Tibial artery (tissue), 4 donors: ENCODE measurements around the gene DGKB.
A peak's percentile ranks its signal among the peaks of the same experiment; 100 is the strongest.

Experiments used
- DNase-seq, 2 donors: peaks; one replicate each; pipeline ENCODE4 v3.0.0-alpha.2; 2019
- H3K27ac ChIP-seq, 2 donors: fragments of 200-600 bp; sonication (generic) in 1 of 2; 1 replicate in 1 of 2; 2 replicates in 1 of 2; pipeline ENCODE4 v1.5.1; 2018 to 2019; ENCODE audit warnings: mild to moderate bottlenecking in 1 of 2
- H3K27me3 ChIP-seq, 2 donors: fragments of 200-600 bp; sonication (generic) in 1 of 2; one replicate each; pipeline versions ENCODE4 v1.5.1 to v1.6.0; 2016 to 2019
- H3K36me3 ChIP-seq, 3 donors: fragments of 200-600 bp; sonication (generic) in 2 of 3; one replicate each; pipeline ENCODE4 v1.5.1; 2016 to 2019; ENCODE audit warnings: mild to moderate bottlenecking in 2 of 3
- H3K4me1 ChIP-seq, 4 donors: fragments of 200-600 bp; sonication (generic) in 2 of 4; 1 replicate in 3 of 4; 2 replicates in 1 of 4; pipeline ENCODE4 v1.5.1; 2016 to 2019
- H3K4me3 ChIP-seq, 2 donors: fragments of 200-600 bp; sonication (generic) in 1 of 2; 1 replicate in 1 of 2; 2 replicates in 1 of 2; pipeline ENCODE4 v1.5.1; 2018 to 2019; ENCODE audit warnings: mild to moderate bottlenecking in 2 of 2
- H3K9me3 ChIP-seq, 3 donors: fragments of 200-600 bp; sonication (generic) in 1 of 3; one replicate each; pipeline ENCODE4 v1.5.1; 2016 to 2019
- intact Hi-C: fragments of 100-400 bp; cut with DNase I; formaldehyde crosslinking; loops from one replicate; pipeline ENCODE4 v1.15.0; 2023; ENCODE audit warnings: low total_unique reads
- TF ChIP-seq, protein P1 (sequence below), 2 experiments: fragments of 200-600 bp in 1 of 2; fragments of 450-650 bp in 1 of 2; IDR thresholded peaks; one replicate each; pipeline ENCODE4 v1.5.1; 2017 to 2019; ENCODE audit warnings: antibody characterized with exemption in 2 of 2, mild to moderate bottlenecking in 1 of 2, moderate library complexity in 1 of 2

Gene DGKB

DNA sequence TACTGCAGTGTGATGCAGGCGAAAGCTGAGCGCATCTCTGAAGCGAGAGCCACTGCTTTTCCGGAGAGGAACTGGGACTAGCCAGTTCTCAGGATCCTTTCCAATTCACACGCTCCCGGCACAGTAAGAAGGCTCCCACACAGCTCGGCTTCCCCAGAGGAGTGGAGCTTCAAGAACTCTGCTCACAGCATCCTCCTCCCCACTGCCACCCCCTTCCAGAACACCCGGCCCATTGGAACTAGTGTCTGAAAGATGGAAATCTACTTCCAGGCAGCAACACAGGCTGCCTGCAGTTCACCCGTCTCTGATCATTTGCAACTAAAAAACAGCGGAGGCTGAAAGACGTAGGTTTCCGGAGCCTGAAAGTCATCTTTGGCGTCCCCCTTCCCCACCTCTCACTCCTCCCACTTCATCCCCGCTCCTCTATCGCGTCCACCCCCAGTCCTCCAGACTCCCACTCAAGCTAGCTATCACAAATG, at the start of gene DGKB:
Gene DGKB, minus strand, starts transcription at position 163 of the 479 bp plus-strand sequence.
- Histone ChIP-seq H3K36me3 (no peaks in the 10 kb centered on the region), H3K27me3 (no peaks in the 10 kb centered on the region), H3K4me3 (peak within 1 kb of the TSS; percentile 1 to 9), H3K9me3 (no peaks in the 10 kb centered on the region), H3K27ac (no peak within 1 kb of the TSS), H3K4me1 (peaks cover 0 to 11% (median 5%) of the 10 kb centered on the region in 4 donors)
- TF ChIP-seq, protein P1, sequence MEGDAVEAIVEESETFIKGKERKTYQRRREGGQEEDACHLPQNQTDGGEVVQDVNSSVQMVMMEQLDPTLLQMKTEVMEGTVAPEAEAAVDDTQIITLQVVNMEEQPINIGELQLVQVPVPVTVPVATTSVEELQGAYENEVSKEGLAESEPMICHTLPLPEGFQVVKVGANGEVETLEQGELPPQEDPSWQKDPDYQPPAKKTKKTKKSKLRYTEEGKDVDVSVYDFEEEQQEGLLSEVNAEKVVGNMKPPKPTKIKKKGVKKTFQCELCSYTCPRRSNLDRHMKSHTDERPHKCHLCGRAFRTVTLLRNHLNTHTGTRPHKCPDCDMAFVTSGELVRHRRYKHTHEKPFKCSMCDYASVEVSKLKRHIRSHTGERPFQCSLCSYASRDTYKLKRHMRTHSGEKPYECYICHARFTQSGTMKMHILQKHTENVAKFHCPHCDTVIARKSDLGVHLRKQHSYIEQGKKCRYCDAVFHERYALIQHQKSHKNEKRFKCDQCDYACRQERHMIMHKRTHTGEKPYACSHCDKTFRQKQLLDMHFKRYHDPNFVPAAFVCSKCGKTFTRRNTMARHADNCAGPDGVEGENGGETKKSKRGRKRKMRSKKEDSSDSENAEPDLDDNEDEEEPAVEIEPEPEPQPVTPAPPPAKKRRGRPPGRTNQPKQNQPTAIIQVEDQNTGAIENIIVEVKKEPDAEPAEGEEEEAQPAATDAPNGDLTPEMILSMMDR (IDR thresholded peaks at IDR 0.05), result no peak
- intact Hi-C loops, result no loop called here
- DNase-seq, result no peak

DNA sequence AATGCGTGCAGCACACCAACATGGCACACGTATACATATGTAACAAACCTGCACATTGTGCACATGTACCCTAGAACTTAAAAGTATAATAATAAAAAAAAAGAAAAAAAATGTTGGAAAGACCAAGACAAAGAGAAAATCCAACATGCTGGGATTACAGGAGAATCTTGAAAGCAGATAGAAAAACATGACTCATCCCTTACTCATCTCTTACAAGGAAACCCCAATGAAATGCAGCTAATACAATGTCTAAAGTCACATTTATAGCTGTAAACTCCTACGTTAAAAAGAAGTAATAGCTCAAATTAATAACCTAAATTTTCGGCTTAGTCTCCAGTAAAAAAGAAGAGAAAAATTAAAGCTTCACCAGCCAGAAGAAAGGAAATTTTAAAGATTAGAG, 47.5 kb upstream of the DGKB start:
- Histone ChIP-seq H3K36me3 (no peaks in the 10 kb centered on the region), H3K27ac (no peak overlapping the region), H3K4me1 (no peaks in the 10 kb centered on the region), H3K9me3 (no peaks in the 10 kb centered on the region), H3K4me3 (no peak overlapping the region), H3K27me3 (no peaks in the 10 kb centered on the region)
- TF ChIP-seq, protein P1 (IDR thresholded peaks at IDR 0.05), result no peak
- no peak for DNase-seq
- intact Hi-C loops, result no loop called here

DNA sequence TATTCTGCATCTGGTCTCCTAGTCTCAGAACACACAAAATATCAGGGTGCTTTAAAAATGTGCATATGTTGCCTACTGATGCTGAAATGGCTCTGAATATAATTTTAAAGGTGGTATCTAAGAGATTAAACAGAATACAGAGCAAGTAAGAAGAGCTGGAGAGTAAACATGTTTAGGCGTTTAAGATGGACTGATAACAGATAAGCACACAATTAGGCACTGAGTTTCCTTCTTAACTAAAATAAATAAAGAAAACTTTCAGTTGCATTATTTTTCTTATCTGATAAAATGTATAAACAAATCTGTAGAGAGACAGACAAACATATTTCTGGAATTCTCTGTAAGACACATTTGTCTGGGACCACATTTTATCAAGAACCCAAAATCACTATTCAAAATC, 35.6 kb upstream of the DGKB start:
- DNase-seq, result no peak
- H3K9me3 ChIP-seq, result no peaks in the 10 kb centered on the region

DNA sequence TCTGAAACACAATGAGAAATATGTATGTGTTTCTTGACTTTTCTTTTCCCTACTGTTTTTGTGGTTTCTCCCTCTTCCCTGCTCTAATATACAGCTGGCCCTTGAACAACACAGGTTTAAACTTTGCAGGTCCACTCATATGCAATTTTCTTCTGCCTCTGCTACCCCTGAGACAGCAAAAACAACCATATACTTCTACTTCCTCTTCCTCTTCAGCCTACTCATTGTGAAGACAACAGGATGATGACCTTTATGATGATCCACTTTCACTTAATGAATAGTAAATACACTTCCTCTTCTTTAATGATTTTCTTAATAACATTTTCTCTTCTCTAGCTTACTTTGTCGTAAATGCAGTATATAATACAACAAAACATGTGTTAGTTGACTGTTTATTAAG, 35.0 kb upstream of the DGKB start:
- no peaks in the 10 kb centered on the region for H3K4me1 ChIP-seq
- H3K36me3 ChIP-seq, result no peaks in the 10 kb centered on the region
- no peaks in the 10 kb centered on the region for H3K9me3 ChIP-seq
- H3K27me3 ChIP-seq, result no peaks in the 10 kb centered on the region
- no peak overlapping the region for H3K27ac ChIP-seq
- TF ChIP-seq, protein P1 (IDR thresholded peaks at IDR 0.05), result no peak
- H3K4me3 ChIP-seq, result no peak overlapping the region
- intact Hi-C loops, result no loop called here
- DNase-seq, result no peak

More for the DNA sequence above, 35.6 kb upstream of the DGKB start:
- H3K27me3 ChIP-seq, result no peaks in the 10 kb centered on the region
- H3K4me3 ChIP-seq, result no peak overlapping the region
- intact Hi-C loops, result no loop called here
- H3K4me1 ChIP-seq, result no peaks in the 10 kb centered on the region
- no peaks in the 10 kb centered on the region for H3K36me3 ChIP-seq
- TF ChIP-seq, protein P1 (IDR thresholded peaks at IDR 0.05), result no peak
- H3K27ac ChIP-seq, result no peak overlapping the region

DNA sequence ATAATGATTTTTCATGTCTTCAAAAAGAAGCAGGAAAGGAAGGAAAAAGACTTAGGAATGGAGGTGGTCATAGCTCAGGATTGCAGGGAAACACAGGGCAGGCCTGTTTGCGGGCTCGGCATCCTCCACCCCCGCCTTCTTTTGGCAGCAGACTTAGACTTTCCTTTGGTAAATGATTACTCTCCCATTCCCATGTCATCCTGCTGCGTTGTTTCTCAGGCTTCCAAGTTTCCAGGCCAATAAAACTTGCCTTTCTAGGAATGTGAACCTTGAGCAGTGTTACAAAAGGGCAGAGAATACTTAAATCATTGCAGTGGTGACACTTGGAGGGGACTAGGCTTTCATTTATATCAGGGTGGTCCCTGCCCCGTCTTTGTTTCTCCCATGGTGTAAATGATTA, 34.0 kb upstream of the DGKB start:
- TF ChIP-seq, protein P1 (IDR thresholded peaks at IDR 0.05), result no peak
- Histone ChIP-seq H3K27me3 (no peaks in the 10 kb centered on the region), H3K4me3 (no peak overlapping the region), H3K36me3 (no peaks in the 10 kb centered on the region), H3K4me1 (no peaks in the 10 kb centered on the region), H3K27ac (no peak overlapping the region), H3K9me3 (no peaks in the 10 kb centered on the region)
- DNase-seq, result no peak
- intact Hi-C loops, result no loop called here

DNA sequence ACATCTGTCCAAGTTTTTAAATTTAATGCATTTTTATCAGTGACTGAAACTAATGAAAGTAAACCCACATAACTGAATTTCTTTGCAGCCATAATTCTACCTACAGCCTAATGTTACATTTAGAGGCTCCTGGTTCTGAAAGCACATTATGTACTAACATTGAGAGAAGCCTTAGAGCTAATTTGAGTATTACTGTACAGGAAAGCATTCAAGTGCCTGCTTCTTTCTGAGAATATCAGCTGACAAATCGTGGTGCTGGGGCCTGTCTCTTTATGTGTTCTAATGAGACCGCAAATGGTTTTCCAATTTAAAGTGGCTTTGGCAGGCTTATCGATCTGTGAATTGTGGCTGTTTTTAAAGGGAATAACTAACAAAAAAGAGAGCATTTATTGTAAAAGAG, 32.3 kb upstream of the DGKB start:
- no peaks in the 10 kb centered on the region for H3K9me3 ChIP-seq
- TF ChIP-seq, protein P1 (IDR thresholded peaks at IDR 0.05), result no peak
- no peaks in the 10 kb centered on the region for H3K27me3 ChIP-seq
- no peaks in the 10 kb centered on the region for H3K4me1 ChIP-seq
- intact Hi-C loops, result no loop called here
- no peak overlapping the region for H3K4me3 ChIP-seq
- DNase-seq, result no peak
- no peak overlapping the region for H3K27ac ChIP-seq
- no peaks in the 10 kb centered on the region for H3K36me3 ChIP-seq
